Stimulated activated CD8-positive, alpha-beta memory T cell treated with anti-CD3 and anti-CD28 coated beads, Interleukin-12 subunit alpha, Interleukin-12 subunit beta, amount 100 ng/mL, for 1 hour (primary cell): ENCODE data around the gene GSDME.

Experiments used
- DNase-seq: peaks from one replicate; pipeline ENCODE4 v3.0.0-alpha.2; 2020; ENCODE audit warnings: low read depth

The GSDME gene

DNA sequence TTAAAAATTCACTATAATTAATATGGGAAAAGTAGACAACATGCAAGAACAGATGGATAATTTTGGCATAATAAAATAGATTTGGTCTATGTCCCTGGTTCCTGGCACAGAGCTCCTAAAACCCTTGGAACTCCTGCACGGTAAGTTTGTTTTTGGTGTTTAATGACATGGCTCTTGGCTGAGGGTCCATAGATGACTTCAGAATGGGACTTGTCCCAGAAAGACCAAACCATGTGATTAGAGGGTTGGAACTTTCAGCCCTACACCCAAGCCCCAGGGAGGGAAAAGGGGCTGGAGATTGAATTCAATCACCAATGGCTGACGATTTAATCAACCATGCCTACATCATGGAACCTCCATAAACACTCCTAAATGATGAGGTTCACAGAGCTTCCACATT, 12.6 kb upstream of the GSDME start:
- DNase-seq = no peak

- no peak for DNase-seq
Observed at GRCh38 chr7:24769014-24769830, 12.0 kb upstream of the GSDME start.

- DNase-seq = no peak
Observed at GRCh38 chr7:24767878-24768569, 10.8 kb upstream of the GSDME start.

DNA sequence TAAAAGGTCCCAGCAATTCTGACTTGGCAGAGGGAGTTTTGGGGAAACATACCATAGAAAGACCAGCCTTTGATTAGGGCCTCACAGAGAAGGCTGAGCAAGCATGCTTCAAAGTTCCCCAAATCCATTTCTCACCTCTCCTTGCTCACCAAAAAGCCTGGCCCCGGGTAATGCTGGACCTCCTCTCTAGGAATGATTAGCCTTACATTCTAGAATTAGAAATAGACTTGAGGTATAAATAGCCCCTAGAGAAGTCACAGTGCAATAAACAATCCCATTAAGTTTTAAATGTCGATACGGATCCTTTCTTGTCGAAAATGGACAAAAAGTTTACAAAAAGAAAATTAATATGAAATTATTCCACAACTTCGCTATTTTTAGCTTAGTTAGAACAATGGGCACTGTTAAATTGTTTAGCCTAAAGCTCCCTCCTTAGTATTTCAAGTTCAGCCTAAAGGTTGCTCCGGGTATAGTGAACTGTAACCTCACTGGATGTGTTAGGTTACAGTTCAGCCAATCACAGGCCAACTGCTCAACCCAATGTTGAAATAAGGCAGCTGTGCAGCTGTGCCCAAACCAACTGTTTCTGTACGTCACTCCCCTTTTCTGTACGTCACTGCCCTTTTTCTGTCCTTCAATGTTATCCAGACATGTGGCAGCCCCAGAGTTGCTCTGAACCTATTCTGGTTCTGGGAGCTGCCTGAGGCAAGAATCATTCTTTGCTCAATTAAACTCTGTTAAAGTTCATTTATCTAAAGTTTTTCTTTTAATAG, 7.9 kb upstream of the GSDME start:
- no peak for DNase-seq

GRCh38 chr7:24764011-24764410, 6.7 kb upstream of the GSDME start:
- DNase-seq = no peak

DNA sequence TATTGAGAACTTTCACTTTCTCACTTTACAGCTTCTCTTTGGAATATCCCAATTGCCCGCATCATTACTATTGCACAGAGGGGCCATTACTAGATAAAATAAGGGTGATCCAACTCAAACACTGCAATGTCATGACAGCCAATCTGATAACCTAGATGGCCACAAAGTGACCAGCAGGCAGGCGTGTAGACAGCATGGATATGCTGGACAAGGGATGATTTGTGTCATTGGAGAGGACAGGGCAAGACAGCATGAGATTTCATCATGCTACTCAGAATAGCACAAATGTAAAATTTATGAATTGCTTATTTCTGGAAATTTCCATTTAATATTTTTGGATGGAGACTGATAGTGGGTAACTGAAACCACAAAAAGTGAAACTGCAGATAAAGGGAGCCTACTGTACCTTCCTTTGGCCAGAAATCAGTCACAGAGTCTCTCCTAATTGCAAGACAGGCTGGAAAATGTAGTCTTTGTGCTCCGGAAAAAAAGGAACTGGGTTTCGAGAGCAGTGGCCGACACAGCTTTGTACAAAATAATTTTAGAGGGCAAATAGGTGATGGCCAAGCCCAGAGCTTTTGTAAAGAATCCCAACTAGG, 6.1 kb upstream of the GSDME start:
- no peak for DNase-seq

GRCh38 chr7:24762771-24763170, 5.5 kb upstream of the GSDME start:
- no peak for DNase-seq

- no peak for DNase-seq
Observed at GRCh38 chr7:24760968-24761367, 3.7 kb upstream of the GSDME start.

GRCh38 chr7:24756545-24757352, 515 bp downstream of the GSDME start:
- DNase-seq = no peak

DNA sequence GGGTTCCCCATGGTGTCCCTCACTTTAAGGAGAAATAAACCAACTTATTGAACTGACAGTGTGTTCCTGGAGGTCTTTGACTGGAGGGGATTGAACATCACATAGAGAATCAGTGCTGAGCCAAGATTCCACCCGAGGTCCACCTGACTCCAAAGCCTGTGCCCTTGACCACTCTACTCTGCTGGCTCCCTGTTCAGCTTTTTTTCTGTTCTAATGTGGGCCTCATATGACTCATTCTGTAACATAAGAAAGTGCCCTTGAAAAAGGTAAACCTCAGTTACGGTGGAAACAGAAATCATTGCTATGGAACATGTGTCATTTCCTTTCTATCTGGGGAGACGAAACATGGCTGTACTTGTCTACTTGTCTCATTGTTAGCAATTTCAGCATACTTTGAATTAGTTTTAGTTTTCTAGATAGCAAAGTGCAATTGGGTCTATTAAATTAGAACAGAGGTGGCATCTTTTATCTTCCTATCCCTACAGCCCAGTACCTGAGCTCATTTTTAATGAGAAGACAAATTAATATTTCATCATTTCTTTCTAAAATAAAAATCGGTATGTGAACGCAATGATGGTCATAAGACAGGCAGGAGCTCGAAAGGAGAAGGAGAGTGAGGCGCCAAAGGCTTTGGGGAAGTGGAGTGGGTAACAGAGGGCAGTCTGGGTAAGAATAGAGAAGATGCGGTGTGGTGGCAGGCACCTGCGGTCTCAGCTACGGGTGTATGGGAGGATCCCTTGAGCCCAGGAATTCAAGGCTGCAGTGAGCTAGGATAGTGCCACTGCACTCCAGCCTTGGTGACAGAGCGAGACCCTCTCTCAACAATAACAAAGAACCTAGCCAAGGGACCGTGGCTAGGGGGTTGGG, 1.5 kb downstream of the GSDME start:
- DNase-seq = no peak

DNA sequence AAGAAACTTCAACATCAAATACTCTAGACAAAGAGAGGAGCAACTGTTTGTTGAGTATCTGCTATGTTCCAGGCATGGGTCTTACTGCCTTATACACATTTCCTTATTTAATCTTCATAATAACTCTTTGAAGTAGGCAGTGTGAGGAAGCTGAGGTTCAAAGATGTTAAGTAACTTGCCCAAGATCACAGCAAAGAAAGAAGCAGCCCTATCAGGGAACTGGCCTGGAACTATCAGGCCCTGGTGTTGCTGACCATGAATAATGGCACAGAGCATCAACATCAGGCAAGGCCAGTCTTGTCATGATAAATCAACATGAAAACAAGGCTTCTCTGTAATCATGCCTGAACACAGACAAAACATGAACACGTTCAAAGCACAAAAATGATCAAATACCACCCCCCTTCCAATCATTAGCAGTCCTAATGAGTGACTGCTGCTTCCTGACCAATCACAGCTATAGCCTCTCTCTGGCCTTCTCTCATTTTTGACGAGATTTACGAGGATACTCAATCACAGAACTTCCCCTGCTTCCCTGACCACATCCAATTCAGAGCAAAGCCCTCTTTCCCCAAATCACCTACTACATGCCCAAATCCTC, 2.3 kb downstream of the GSDME start:
- no peak for DNase-seq

- no peak for DNase-seq
Observed at GRCh38 chr7:24752073-24752800, 5.0 kb downstream of the GSDME start.

DNA sequence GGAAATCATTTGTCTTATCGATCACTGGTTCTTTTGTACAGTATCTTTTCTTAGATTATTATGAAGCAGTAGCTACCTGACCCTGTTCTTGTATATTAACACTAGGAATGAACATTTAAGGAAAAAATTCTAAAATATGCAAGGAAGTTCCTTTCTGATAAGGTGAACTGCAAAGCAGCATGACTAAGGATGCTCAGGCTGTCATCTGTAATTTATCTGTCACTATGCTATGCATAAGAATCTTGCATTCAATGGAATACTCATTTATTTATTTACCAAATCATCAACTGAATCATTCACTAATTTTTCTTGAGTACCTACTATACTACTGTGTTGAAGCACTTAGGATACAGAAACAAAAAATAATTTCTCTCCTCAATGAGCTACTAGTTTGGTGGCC, 5.8 kb downstream of the GSDME start:
- no peak for DNase-seq

DNA sequence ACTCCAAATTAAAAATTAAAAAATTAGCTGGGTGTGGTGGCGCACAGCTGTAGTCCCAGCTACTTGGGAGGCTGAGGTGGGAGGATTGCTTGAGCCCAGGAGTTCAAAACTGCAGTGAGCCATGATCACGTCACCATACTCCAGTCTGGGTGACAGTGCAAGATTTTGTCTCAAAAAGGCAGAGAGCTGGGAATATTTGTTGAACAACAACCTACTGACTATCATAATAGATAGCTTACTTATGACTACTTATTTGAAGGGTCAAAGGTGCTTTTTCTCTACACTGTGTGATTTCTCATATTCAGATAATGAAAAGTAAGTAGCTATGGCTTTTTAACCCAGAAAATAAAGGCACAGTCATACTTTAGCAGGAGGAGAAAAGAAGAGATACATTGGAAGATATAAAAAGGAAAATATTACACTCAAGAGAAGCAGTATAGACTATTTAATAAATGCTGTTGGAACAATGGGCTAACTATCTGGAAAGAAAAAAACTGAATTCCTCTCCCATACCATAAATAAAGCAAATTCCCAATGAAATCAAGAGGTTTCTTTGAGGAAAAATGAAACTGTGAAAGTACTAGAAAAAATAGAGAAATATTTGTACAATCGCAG, 6.7 kb downstream of the GSDME start:
- no peak for DNase-seq

DNA sequence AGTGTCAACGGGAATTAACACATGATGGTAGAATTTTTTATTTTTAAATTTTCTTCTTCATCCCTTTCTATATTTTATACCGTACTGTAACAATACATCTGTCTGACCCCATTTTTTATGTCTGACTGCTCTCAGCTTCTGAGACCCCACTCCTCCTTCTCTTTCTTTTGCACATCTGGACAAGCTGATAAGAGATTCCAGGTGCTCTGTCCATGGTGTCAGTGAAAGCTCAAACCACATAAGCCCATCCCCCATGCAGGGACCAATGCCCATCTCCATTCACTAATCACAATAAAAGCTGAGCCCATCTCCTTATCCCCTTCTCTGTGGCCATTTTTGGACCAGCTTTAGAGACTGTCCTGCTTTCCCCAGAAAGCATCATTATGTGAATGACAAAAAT, 8.7 kb downstream of the GSDME start:
- DNase-seq = no peak

DNA sequence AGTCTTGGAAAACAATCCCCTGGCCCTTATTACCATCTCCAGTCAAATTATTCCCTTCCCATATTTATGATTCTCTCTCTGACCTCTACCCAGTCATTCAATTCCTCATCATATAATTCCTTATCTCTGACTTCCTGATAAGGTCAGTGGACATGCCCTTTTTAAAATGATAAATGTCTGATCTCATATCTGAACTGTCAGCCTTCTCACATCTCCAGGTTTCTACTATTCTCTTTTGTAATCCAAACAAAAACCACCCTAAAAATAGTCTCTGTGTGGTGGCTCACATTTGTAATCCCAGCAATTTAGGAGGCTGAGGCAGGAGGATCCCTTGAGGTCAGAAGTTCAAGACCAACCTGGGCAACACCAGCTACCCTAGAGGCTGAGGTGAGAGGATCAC, 11.9 kb downstream of the GSDME start:
- no peak for DNase-seq

- no peak for DNase-seq
Observed at GRCh38 chr7:24743471-24743870, 13.8 kb downstream of the GSDME start.

- no peak for DNase-seq
Observed at GRCh38 chr7:24742506-24743162, 14.6 kb downstream of the GSDME start.
